Panc1 (cell line): ENCODE results near the gene CHCHD10.

Experiments
- POLR2AphosphoS5 ChIP-seq: IDR thresholded peaks from 2 replicates; pipeline ENCODE4 v1.6.1; 2012; ENCODE audit warnings: mild to moderate bottlenecking, low read depth, low read length, moderate library complexity
- TCF7L2 ChIP-seq: IDR thresholded peaks from 2 replicates; pipeline ENCODE4 v1.6.1; 2011; ENCODE audit warnings: mild to moderate bottlenecking, low read depth, low read length, inconsistent platforms
- TF ChIP-seq, protein P1 (sequence below): fragments of 450-650 bp; IDR thresholded peaks from 2 replicates; pipeline ENCODE4 v1.5.1; 2017; ENCODE audit warnings: mild to moderate bottlenecking

DNA sequence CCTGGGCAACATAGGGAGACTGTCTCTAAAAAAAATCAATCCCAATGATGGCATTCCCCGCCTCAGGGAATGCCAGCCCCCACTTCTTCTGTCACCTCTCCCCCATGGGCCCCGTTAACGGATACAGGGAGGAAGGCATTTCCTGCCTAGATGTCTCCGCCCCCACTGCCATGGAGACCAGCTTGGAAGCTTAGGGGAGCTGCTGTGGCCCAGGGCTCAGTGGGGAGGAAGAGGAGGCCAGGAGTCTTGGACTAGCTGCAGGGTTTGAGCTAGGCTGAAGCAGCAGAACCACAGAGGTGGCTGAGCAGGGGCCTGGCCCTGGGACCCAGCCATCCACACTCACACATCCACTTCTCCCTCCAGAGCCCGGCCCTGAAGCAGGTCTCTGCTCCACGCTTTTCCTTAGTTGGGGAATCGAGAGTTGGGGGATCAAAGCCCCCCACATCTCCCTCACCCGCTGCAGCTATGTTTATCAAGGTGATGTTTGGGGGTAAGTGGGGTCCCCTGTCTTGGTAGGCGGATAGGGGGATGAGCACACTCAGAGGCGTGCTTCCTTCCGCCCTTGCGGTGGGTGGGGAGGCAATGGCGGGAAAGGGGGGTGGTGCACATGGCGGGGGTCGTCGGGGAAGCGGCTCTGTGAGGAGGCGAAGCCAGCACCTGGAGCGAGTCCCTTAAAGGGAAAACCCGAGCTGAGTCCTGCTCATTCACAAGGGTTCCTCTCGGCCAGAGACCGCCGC is 4.8 kb downstream of the CHCHD10 start, which contains the start of gene C22orf15:
- TF ChIP-seq, protein P1, sequence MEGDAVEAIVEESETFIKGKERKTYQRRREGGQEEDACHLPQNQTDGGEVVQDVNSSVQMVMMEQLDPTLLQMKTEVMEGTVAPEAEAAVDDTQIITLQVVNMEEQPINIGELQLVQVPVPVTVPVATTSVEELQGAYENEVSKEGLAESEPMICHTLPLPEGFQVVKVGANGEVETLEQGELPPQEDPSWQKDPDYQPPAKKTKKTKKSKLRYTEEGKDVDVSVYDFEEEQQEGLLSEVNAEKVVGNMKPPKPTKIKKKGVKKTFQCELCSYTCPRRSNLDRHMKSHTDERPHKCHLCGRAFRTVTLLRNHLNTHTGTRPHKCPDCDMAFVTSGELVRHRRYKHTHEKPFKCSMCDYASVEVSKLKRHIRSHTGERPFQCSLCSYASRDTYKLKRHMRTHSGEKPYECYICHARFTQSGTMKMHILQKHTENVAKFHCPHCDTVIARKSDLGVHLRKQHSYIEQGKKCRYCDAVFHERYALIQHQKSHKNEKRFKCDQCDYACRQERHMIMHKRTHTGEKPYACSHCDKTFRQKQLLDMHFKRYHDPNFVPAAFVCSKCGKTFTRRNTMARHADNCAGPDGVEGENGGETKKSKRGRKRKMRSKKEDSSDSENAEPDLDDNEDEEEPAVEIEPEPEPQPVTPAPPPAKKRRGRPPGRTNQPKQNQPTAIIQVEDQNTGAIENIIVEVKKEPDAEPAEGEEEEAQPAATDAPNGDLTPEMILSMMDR, result no peak
- no peak for TF ChIP-seq POLR2AphosphoS5
- TF ChIP-seq TCF7L2, result no peak
